B cell (primary cell): ENCODE data around the gene PIGQ. TPM values are rescaled to one million over a fixed set of nuclear protein-coding genes. Genes with fewer than 3 reads are reported as not detected.

Experiments used
- ATAC-seq: fragments of 200-7000 bp; cut with Tn5 transposase; one replicate; pipeline ENCODE4 v1.10.0; 2021; ENCODE audit warnings: low read depth, mild to moderate bottlenecking, moderate number of reproducible peaks, moderate library complexity
- CTCF ChIA-PET: fragments of 350-600 bp; sonication (Branson Sonifier 250); formaldehyde crosslinking; loops from one replicate; lab custom pipeline; 2021; ENCODE audit warnings: antibody characterized with exemption, inconsistent platforms; lab: Charles Lee
- POLR2A ChIA-PET: fragments of 350-600 bp; sonication (Branson Sonifier 250); formaldehyde crosslinking; loops from one replicate; lab custom pipeline; 2021; ENCODE audit warnings: antibody characterized with exemption; lab: Charles Lee
- DNase-seq: peaks from one replicate; pipeline ENCODE4 v3.0.0; 2013
- H2AFZ ChIP-seq: 2 replicates; pipeline ENCODE4 v1.6.1; 2012; ENCODE audit warnings: mild to moderate bottlenecking, low read depth, low read length; ENCODE audit not compliant: insufficient read depth, poor library complexity, severe bottlenecking
- H3K27ac ChIP-seq, 2 donors: 1 replicate in 1 of 2; 2 replicates in 1 of 2; pipeline ENCODE4 v1.5.1; 2012 to 2013; ENCODE audit warnings: low read length in 2 of 2, mild to moderate bottlenecking in 2 of 2, moderate library complexity in 1 of 2
- H3K27me3 ChIP-seq, 4 experiments: fragments of 200-600 bp in 1 of 4; sonication (generic) in 1 of 4; replicated peaks in 1 of 4; 1 replicate in 2 of 4; 2 replicates in 2 of 4; pipeline versions ENCODE4 v1.6.1 to v1.7.0; 2013 to 2016; ENCODE audit warnings: low read length in 3 of 4, mild to moderate bottlenecking in 2 of 4, mixed read lengths in 1 of 4, moderate library complexity in 1 of 4; ENCODE audit not compliant: insufficient read depth in 4 of 4, control insufficient read depth in 3 of 4; ENCODE audit errors: control extremely low read depth in 1 of 4
- H3K36me3 ChIP-seq, 2 experiments: replicated peaks in 1 of 2; 1 replicate in 1 of 2; 2 replicates in 1 of 2; pipeline versions ENCODE4 v1.6.1 to v1.7.1; 2013; ENCODE audit warnings: low read length in 1 of 2; ENCODE audit not compliant: insufficient read depth in 2 of 2, control insufficient read depth in 1 of 2; ENCODE audit errors: control extremely low read depth in 1 of 2, extremely low read depth in 1 of 2
- H3K4me1 ChIP-seq, 2 donors: fragments of 200-600 bp in 1 of 2; sonication (generic) in 1 of 2; 1 replicate in 1 of 2; 2 replicates in 1 of 2; pipeline versions ENCODE4 v1.5.1 to v1.6.1; 2013 to 2017; ENCODE audit warnings: low read length in 2 of 2; ENCODE audit not compliant: control insufficient read depth in 2 of 2, insufficient read depth in 2 of 2
- H3K4me2 ChIP-seq: replicated peaks from 2 replicates; pipeline ENCODE3; 2012; ENCODE audit warnings: mild to moderate bottlenecking, low read depth, low read length; ENCODE audit not compliant: poor library complexity, severe bottlenecking
- H3K4me3 ChIP-seq, 5 experiments: fragments of 200-600 bp in 1 of 5; sonication (generic) in 1 of 5; 1 replicate in 3 of 5; 2 replicates in 2 of 5; pipeline versions ENCODE4 v1.5.1 to v1.7.0; 2011 to 2016; ENCODE audit warnings: low read length in 4 of 5, mild to moderate bottlenecking in 4 of 5, low read depth in 2 of 5, control low read depth in 1 of 5, moderate library complexity in 1 of 5; ENCODE audit not compliant: insufficient read depth in 1 of 5; ENCODE audit errors: control extremely low read depth in 1 of 5, extremely low read depth in 1 of 5
- H3K79me2 ChIP-seq: fragments of 200-600 bp; sonication (generic); one replicate; pipeline ENCODE4 v1.6.0; 2016; ENCODE audit warnings: low read length; ENCODE audit not compliant: control insufficient read depth, insufficient read depth
- H3K9ac ChIP-seq: fragments of 200-600 bp; sonication (generic); 2 replicates; pipeline ENCODE4 v1.6.1; 2017; ENCODE audit warnings: mild to moderate bottlenecking, low read length, moderate library complexity
- H3K9me3 ChIP-seq, 3 donors: one replicate each; pipeline versions ENCODE4 v1.6.1 to v1.7.1; 2013; ENCODE audit warnings: low read length in 2 of 3; ENCODE audit not compliant: control insufficient read depth in 2 of 3, insufficient read depth in 1 of 3; ENCODE audit errors: control extremely low read depth in 1 of 3
- H4K20me1 ChIP-seq: 2 replicates; pipeline ENCODE4 v1.6.0; 2012; ENCODE audit warnings: mild to moderate bottlenecking, low read length; ENCODE audit not compliant: insufficient read depth, control insufficient read depth, poor library complexity, severe bottlenecking
- H3K27ac Mint-ChIP-seq: one replicate; pipeline ENCODE4 v1.8.0; 2021; ENCODE audit warnings: mixed read lengths
- H3K27me3 Mint-ChIP-seq: one replicate; pipeline ENCODE4 v1.8.0; 2021; ENCODE audit warnings: mixed read lengths
- H3K4me1 Mint-ChIP-seq: one replicate; pipeline ENCODE4 v1.8.0; 2021; ENCODE audit warnings: mixed read lengths
- H3K4me3 Mint-ChIP-seq: one replicate; pipeline ENCODE4 v1.8.0; 2021; ENCODE audit warnings: mixed read lengths
- H3K9me3 Mint-ChIP-seq: one replicate; pipeline ENCODE4 v1.8.0; 2022; ENCODE audit warnings: mixed read lengths; ENCODE audit not compliant: insufficient read depth
- EZH2 ChIP-seq: IDR thresholded peaks from 2 replicates; pipeline ENCODE4 v1.6.1; 2012; ENCODE audit warnings: borderline replicate concordance, low read depth, mild to moderate bottlenecking, moderate library complexity, low read length; ENCODE audit not compliant: insufficient read depth, poor library complexity, severe bottlenecking
- WGBS: methylation state at CpG from one replicate; pipeline ENCODE4 v1.1.5; 2013; ENCODE audit warnings: missing lambda C conversion rate; ENCODE audit not compliant: insufficient coverage; 5-methylcytosine and 5-hydroxymethylcytosine counted together
- intact Hi-C: fragments of 100-400 bp; cut with micrococcal nuclease; formaldehyde crosslinking; loops from one replicate; pipeline ENCODE4 v1.10.0; 2022
- polyA plus RNA-seq: library from polyadenylated mRNA; depleted of rRNA; stranded (reverse); fragments of >200 nt; gene quantifications from 2 replicates; pipeline ENCODE4 v1.2.3, GENCODE V29; 2012
- total RNA-seq, 2 donors: library from RNA; stranded (reverse); fragments of 120-200 nt in 1 of 2; gene quantifications; 1 replicate in 1 of 2; 2 replicates in 1 of 2; pipeline versions ENCODE4 v1.2.3 to v1.2.4, GENCODE V29; 2013 to 2022
- TF ChIP-seq, protein P1 (sequence below): fragments of 200-600 bp; IDR thresholded peaks from one replicate; pipeline ENCODE4 v1.8.0; 2022; ENCODE audit warnings: antibody characterized with exemption, mild to moderate bottlenecking

PIGQ gene
- total and polyA plus RNA-seq, 2 donors (not counting 1 experiment from before 2014, with no cell fraction given), result 56.9 to 68.5 TPM

DNA sequence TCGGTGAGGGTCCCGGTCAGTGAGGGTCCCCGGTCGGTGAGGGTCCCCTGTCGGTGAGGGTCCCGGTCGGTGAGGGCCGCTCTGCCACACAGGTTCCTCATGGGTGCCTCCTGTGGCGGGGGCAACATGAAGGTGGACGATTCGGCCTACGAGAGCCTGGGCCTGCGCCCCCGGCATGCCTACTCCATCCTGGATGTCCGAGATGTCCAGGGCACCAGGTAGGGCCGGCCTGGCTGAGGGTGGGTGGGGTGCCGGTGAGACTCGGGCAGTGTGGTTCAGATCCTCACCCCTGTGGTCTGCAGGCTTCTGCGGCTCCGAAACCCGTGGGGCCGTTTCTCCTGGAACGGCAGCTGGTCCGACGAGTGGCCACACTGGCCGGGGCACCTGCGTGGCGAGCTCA lies 18.6 kb upstream of the PIGQ start:
- H3K4me3 Mint-ChIP-seq, result no peak overlapping the region
- H3K4me1 Mint-ChIP-seq, result no peaks in the 10 kb centered on the region
- Histone ChIP-seq H3K27me3 (no peaks in the 10 kb centered on the region), H3K9ac (no peak overlapping the region), H3K4me1 (no peaks in the 10 kb centered on the region), H3K27ac (no peak overlapping the region), H3K79me2 (peaks cover 3% of the 10 kb centered on the region), H3K4me3 (no peak overlapping the region), H4K20me1 (no peaks in the 10 kb centered on the region), H3K36me3 (peaks cover 0 to 8% of the 10 kb centered on the region in 2 experiments), H3K4me2 (no peak overlapping the region), H2AFZ (no peak overlapping the region), H3K9me3 (no peaks in the 10 kb centered on the region)
- DNase-seq, result no peak
- H3K27ac Mint-ChIP-seq, result no peak overlapping the region
- CTCF ChIA-PET, result no interaction called here
- 99% methylated on average over 28 of the region's 28 CpGs for WGBS
- no peak for ATAC-seq
- intact Hi-C loops, result no loop called here
- POLR2A ChIA-PET, result no interaction called here
- no peaks in the 10 kb centered on the region for H3K9me3 Mint-ChIP-seq
- no peaks in the 10 kb centered on the region for H3K27me3 Mint-ChIP-seq
- TF ChIP-seq, protein P1, sequence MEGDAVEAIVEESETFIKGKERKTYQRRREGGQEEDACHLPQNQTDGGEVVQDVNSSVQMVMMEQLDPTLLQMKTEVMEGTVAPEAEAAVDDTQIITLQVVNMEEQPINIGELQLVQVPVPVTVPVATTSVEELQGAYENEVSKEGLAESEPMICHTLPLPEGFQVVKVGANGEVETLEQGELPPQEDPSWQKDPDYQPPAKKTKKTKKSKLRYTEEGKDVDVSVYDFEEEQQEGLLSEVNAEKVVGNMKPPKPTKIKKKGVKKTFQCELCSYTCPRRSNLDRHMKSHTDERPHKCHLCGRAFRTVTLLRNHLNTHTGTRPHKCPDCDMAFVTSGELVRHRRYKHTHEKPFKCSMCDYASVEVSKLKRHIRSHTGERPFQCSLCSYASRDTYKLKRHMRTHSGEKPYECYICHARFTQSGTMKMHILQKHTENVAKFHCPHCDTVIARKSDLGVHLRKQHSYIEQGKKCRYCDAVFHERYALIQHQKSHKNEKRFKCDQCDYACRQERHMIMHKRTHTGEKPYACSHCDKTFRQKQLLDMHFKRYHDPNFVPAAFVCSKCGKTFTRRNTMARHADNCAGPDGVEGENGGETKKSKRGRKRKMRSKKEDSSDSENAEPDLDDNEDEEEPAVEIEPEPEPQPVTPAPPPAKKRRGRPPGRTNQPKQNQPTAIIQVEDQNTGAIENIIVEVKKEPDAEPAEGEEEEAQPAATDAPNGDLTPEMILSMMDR, result no peak
- no peak for TF ChIP-seq EZH2

DNA sequence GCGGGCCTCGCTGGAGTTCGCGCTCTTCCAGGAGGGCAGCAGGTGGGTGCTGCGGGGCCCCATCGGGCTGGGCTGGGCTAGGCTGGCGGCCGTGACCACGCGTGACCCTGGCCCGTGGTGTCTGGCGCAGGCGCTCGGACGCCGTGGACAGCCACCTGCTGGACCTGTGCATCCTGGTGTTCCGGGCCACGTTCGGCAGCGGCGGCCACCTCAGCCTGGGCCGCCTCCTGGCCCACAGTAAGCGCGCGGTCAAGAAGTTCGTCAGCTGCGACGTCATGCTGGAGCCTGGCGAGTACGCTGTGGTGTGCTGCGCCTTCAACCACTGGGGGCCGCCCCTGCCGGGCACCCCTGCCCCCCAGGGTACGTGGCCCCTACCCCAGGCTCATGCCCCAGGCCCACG lies 17.6 kb upstream of the PIGQ start:
- ATAC-seq, result no peak
- DNase-seq, result no peak

More for the DNA sequence above, 17.6 kb upstream of the PIGQ start:
- intact Hi-C loops, result no loop called here
- H3K4me3 ChIP-seq, result no peak overlapping the region
- POLR2A ChIA-PET, result no interaction called here
- H3K4me2 ChIP-seq, result no peak overlapping the region
- peaks cover 0 to 8% of the 10 kb centered on the region in 2 experiments for H3K36me3 ChIP-seq
- H3K9me3 ChIP-seq, result no peaks in the 10 kb centered on the region
- H3K4me3 Mint-ChIP-seq, result no peak overlapping the region
- 95% methylated on average over 35 of the region's 35 CpGs for WGBS
- no peaks in the 10 kb centered on the region for H4K20me1 ChIP-seq
- H3K27me3 ChIP-seq, result no peaks in the 10 kb centered on the region
- TF ChIP-seq, protein P1, result no peak
- TF ChIP-seq EZH2, result no peak
- no peaks in the 10 kb centered on the region for H3K4me1 Mint-ChIP-seq
- peaks cover 3% of the 10 kb centered on the region for H3K79me2 ChIP-seq
- H3K9me3 Mint-ChIP-seq, result no peaks in the 10 kb centered on the region
- H2AFZ ChIP-seq, result no peak overlapping the region
- H3K27me3 Mint-ChIP-seq, result no peaks in the 10 kb centered on the region
- no peak overlapping the region for H3K27ac ChIP-seq
- no peak overlapping the region for H3K9ac ChIP-seq
- CTCF ChIA-PET, result no interaction called here
- no peaks in the 10 kb centered on the region for H3K4me1 ChIP-seq
- no peak overlapping the region for H3K27ac Mint-ChIP-seq
